ENCODE measurements around the gene MUC21.

Gene MUC21

GRCh38 chr6:30951907-30952469 is 31.5 kb upstream of the MUC21 start:
- peaks cover 4% of the 10 kb centered on the region; the same call in 1 of the 2 replicates for H3K9me3 ChIP-seq (ENCODE audit: control insufficient read depth, insufficient read depth, low read depth, low read length)
- H3K27me3 ChIP-seq (ENCODE audit: control insufficient read depth, insufficient read depth, low read length), result peaks cover 47% of the 10 kb centered on the region
- H3K36me3 ChIP-seq (ENCODE audit: control insufficient read depth, insufficient read depth, low read length), result no peaks in the 10 kb centered on the region
- H3K4me1 ChIP-seq (ENCODE audit: control insufficient read depth, insufficient read depth, low read length), result peaks cover 18% of the 10 kb centered on the region
- no peak overlapping the region for H3K4me3 ChIP-seq (ENCODE audit: low read depth, low read length)
- H3K27ac ChIP-seq (ENCODE audit: low read depth, low read length), result no peak overlapping the region
- no peak overlapping the region for H3K9ac ChIP-seq (ENCODE audit: low read length)

GRCh38 chr6:30954631-30955366 is 28.7 kb upstream of the MUC21 start:
- H3K27ac ChIP-seq (ENCODE audit: low read depth, low read length), result no peak overlapping the region
- peaks cover 23% of the 10 kb centered on the region for H3K4me1 ChIP-seq (ENCODE audit: control insufficient read depth, insufficient read depth, low read length)
- peak overlapping the region; percentile 60 for H3K9ac ChIP-seq (ENCODE audit: low read length)
- no peaks in the 10 kb centered on the region for H3K36me3 ChIP-seq (ENCODE audit: control insufficient read depth, insufficient read depth, low read length)
- H3K9me3 ChIP-seq (ENCODE audit: control insufficient read depth, insufficient read depth, low read depth, low read length), result peaks cover 4% of the 10 kb centered on the region; the same call in 1 of the 2 replicates
- peak overlapping the region; percentile 66 for H3K4me3 ChIP-seq (ENCODE audit: low read depth, low read length)
- H3K27me3 ChIP-seq (ENCODE audit: control insufficient read depth, insufficient read depth, low read length), result peaks cover 48% of the 10 kb centered on the region

DNA sequence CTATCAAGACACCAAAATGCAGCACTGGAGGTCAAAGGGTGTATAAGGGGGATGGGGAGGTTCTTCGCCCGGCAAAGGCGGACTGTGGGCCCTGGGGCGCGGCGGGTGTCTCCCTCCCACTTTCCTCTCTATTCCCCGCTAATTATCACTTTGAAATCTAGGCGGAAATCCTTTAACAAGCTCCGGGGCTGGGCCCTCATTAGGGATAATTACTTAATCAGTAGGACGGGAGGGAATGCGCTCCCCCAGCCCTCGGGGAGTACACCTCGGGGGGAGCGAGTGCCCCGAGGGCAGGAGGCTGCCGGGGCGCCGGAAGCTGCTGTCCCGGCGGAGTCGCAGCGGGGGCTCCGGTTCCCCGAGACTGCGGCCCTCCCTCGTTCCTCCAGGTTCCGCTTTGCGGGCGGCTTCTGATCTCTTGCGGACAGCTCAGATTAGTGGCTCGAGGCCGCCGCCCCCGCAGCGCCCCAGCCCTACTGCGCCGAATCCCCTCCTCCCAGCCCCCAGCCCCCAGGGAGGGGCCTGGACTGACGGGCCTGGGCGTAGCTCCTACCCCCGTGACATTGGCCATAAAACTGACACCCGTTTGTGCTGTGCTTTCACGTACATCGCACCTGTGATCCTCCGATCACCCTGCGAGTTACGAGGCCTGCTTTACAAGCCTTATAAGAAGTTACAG is 28.0 kb upstream of the MUC21 start:
- H3K9ac ChIP-seq (ENCODE audit: low read length), result peak overlapping the region; percentile 60
- H3K4me3 ChIP-seq (ENCODE audit: low read depth, low read length), result peak overlapping the region; percentile 66
- H3K27ac ChIP-seq (ENCODE audit: low read depth, low read length), result no peak overlapping the region
- H3K36me3 ChIP-seq (ENCODE audit: control insufficient read depth, insufficient read depth, low read length), result no peaks in the 10 kb centered on the region
- H3K27me3 ChIP-seq (ENCODE audit: control insufficient read depth, insufficient read depth, low read length), result peaks cover 48% of the 10 kb centered on the region
- H3K4me1 ChIP-seq (ENCODE audit: control insufficient read depth, insufficient read depth, low read length), result peaks cover 23% of the 10 kb centered on the region
- peaks cover 4% of the 10 kb centered on the region; the same call in 1 of the 2 replicates for H3K9me3 ChIP-seq (ENCODE audit: control insufficient read depth, insufficient read depth, low read depth, low read length)

DNA sequence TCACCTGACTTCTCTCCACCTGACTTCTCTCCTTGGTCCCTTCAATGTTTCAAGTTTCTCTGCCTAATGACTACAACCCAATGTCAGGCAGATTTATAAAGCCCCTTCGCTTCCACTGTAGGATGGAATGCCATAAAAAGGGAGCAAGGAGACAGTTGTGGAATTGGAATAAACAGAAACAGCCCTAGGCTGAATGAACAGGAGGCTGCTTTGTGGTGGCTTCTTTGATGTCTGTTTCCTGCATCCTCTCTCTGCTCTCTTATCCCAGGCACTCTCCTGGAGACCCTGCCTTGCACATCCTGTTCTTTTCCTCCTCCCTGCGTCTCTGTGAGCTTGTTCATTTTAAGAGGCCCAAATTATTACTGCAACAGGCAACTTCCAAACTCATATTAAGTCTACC is 25.8 kb upstream of the MUC21 start:
- Histone ChIP-seq H3K27me3 (ENCODE audit: control insufficient read depth, insufficient read depth, low read length) (peaks cover 34% of the 10 kb centered on the region), H3K9me3 (ENCODE audit: control insufficient read depth, insufficient read depth, low read depth, low read length) (no peaks in the 10 kb centered on the region), H3K4me3 (ENCODE audit: low read depth, low read length) (no peak overlapping the region), H3K36me3 (ENCODE audit: control insufficient read depth, insufficient read depth, low read length) (no peaks in the 10 kb centered on the region), H3K4me1 (ENCODE audit: control insufficient read depth, insufficient read depth, low read length) (peaks cover 23% of the 10 kb centered on the region), H3K9ac (ENCODE audit: low read length) (no peak overlapping the region), H3K27ac (ENCODE audit: low read depth, low read length) (no peak overlapping the region)

GRCh38 chr6:30960907-30961673 is 22.4 kb upstream of the MUC21 start:
- Histone ChIP-seq H3K36me3 (ENCODE audit: control insufficient read depth, insufficient read depth, low read length) (no peaks in the 10 kb centered on the region), H3K27ac (ENCODE audit: low read depth, low read length) (no peak overlapping the region), H3K9ac (ENCODE audit: low read length) (no peak overlapping the region), H3K27me3 (ENCODE audit: control insufficient read depth, insufficient read depth, low read length) (peaks cover 10% of the 10 kb centered on the region), H3K9me3 (ENCODE audit: control insufficient read depth, insufficient read depth, low read depth, low read length) (no peaks in the 10 kb centered on the region), H3K4me1 (ENCODE audit: control insufficient read depth, insufficient read depth, low read length) (peaks cover 10% of the 10 kb centered on the region; the same call in 1 of the 2 replicates), H3K4me3 (ENCODE audit: low read depth, low read length) (no peak overlapping the region)

- Histone ChIP-seq H3K36me3 (ENCODE audit: control insufficient read depth, insufficient read depth, low read length) (no peaks in the 10 kb centered on the region), H3K4me1 (ENCODE audit: control insufficient read depth, insufficient read depth, low read length) (0 out of 2 replicates have a peak, but pooled peaks cover 2% of the 10 kb centered on the region), H3K4me3 (ENCODE audit: low read depth, low read length) (no peak overlapping the region), H3K9ac (ENCODE audit: low read length) (no peak overlapping the region), H3K9me3 (ENCODE audit: control insufficient read depth, insufficient read depth, low read depth, low read length) (no peaks in the 10 kb centered on the region), H3K27me3 (ENCODE audit: control insufficient read depth, insufficient read depth, low read length) (no peaks in the 10 kb centered on the region), H3K27ac (ENCODE audit: low read depth, low read length) (no peak overlapping the region)
Measured at GRCh38 chr6:30962716-30963115, 20.8 kb upstream of the MUC21 start.

DNA sequence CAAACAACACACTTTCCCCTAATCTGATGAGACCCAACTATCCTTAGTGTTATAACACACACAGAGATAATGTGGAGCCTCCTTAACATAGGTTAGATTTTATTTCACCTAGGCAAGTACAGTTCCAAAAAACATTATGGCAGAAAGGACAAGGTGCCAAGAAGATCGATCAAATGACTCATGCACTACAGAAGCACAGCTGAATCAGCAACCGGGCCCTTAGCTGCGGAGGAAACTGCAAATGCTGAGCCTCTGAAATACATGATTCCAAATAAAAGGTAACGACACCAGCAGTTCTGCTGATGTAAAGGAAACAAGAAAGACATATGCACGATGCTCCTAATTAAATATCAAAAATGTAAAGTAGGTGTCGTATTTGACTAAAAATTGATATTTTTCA is 19.9 kb upstream of the MUC21 start:
- Histone ChIP-seq H3K9me3 (ENCODE audit: control insufficient read depth, insufficient read depth, low read depth, low read length) (no peaks in the 10 kb centered on the region), H3K9ac (ENCODE audit: low read length) (no peak overlapping the region), H3K27ac (ENCODE audit: low read depth, low read length) (no peak overlapping the region), H3K27me3 (ENCODE audit: control insufficient read depth, insufficient read depth, low read length) (no peaks in the 10 kb centered on the region), H3K36me3 (ENCODE audit: control insufficient read depth, insufficient read depth, low read length) (no peaks in the 10 kb centered on the region), H3K4me3 (ENCODE audit: low read depth, low read length) (no peak overlapping the region), H3K4me1 (ENCODE audit: control insufficient read depth, insufficient read depth, low read length) (no peaks in the 10 kb centered on the region)

DNA sequence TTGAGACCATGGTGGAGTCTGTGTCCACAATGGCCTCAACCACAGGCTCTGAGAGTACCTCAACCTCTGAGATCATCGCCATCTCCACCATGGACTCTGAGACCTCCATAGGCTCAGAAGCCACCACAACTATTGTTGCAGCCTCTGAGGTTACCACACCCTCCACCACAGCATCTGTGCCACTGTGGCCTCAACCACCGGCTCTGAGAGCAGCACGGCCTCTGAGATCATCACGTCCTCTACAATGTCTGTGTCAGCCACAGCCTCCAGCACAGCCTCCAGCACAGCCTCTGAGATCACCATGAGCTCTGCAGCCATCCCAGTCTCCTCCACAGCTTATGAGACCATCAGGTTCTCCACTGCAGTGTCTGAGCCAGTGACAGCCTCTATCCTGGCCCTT is 19.4 kb upstream of the MUC21 start:
- Histone ChIP-seq H3K4me3 (ENCODE audit: low read depth, low read length) (no peak overlapping the region), H3K4me1 (ENCODE audit: control insufficient read depth, insufficient read depth, low read length) (no peaks in the 10 kb centered on the region), H3K36me3 (ENCODE audit: control insufficient read depth, insufficient read depth, low read length) (no peaks in the 10 kb centered on the region), H3K27me3 (ENCODE audit: control insufficient read depth, insufficient read depth, low read length) (no peaks in the 10 kb centered on the region), H3K9me3 (ENCODE audit: control insufficient read depth, insufficient read depth, low read depth, low read length) (no peaks in the 10 kb centered on the region), H3K27ac (ENCODE audit: low read depth, low read length) (no peak overlapping the region), H3K9ac (ENCODE audit: low read length) (no peak overlapping the region)

DNA sequence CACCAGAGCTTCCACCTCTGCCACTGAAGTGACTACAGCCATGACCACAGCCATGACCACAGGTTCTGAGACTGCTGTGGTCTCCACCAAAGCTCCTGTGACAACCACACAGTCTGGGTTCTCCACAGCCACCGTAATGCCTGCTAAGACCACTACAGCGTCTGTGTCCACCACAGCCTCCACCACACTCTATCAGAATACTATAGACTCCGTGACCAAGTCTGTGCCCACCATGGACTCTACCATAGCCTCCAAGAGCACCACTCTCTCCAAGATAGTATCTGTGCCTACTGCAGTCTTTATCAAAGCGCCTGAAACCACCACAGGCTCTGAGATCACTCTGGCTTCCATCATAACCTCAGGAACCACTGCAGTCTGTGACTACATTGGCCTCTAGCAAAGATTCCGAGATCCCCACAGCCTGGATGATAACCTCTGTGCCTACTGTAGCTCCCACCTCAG is 18.3 kb upstream of the MUC21 start:
- H3K9ac ChIP-seq (ENCODE audit: low read length), result no peak overlapping the region
- no peaks in the 10 kb centered on the region for H3K36me3 ChIP-seq (ENCODE audit: control insufficient read depth, insufficient read depth, low read length)
- H3K4me3 ChIP-seq (ENCODE audit: low read depth, low read length), result no peak overlapping the region
- H3K27ac ChIP-seq (ENCODE audit: low read depth, low read length), result no peak overlapping the region
- no peaks in the 10 kb centered on the region for H3K9me3 ChIP-seq (ENCODE audit: control insufficient read depth, insufficient read depth, low read depth, low read length)
- H3K4me1 ChIP-seq (ENCODE audit: control insufficient read depth, insufficient read depth, low read length), result no peaks in the 10 kb centered on the region
- no peaks in the 10 kb centered on the region for H3K27me3 ChIP-seq (ENCODE audit: control insufficient read depth, insufficient read depth, low read length)

DNA sequence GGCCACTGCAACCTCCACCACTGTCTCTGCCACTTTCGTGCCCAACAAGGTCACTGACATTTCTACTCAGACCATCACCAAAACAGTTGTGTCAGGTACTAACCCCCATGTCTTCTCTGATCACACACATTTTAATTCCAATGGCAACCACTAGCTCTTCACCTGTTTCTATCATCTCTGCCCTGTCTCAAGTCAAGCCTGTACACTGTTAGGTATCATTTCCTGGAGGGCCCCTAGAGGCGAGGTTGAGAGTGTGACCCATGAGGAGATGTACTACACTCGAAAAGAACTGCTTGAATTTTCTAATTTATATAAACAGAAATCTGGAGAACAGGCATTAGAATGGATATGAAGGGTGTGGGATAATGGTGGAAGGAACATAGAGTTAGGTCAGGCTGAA is 17.4 kb upstream of the MUC21 start:
- no peaks in the 10 kb centered on the region for H3K9me3 ChIP-seq (ENCODE audit: control insufficient read depth, insufficient read depth, low read depth, low read length)
- H3K4me1 ChIP-seq (ENCODE audit: control insufficient read depth, insufficient read depth, low read length), result no peaks in the 10 kb centered on the region
- H3K9ac ChIP-seq (ENCODE audit: low read length), result no peak overlapping the region
- H3K27me3 ChIP-seq (ENCODE audit: control insufficient read depth, insufficient read depth, low read length), result no peaks in the 10 kb centered on the region
- H3K36me3 ChIP-seq (ENCODE audit: control insufficient read depth, insufficient read depth, low read length), result no peaks in the 10 kb centered on the region
- H3K4me3 ChIP-seq (ENCODE audit: low read depth, low read length), result no peak overlapping the region
- H3K27ac ChIP-seq (ENCODE audit: low read depth, low read length), result no peak overlapping the region
